HepG2 (cell line): Measurements from ENCODE around the gene CSMD2.

Experiments
- ARID2 ChIP-seq: sonication (generic); formaldehyde crosslinking; IDR thresholded peaks from 2 replicates; pipeline ENCODE4 v1.8.1; 2022; ENCODE audit warnings: mild to moderate bottlenecking, missing genetic modification reagents, borderline replicate concordance
- HMGXB3 ChIP-seq: sonication (generic); formaldehyde crosslinking; IDR thresholded peaks from 2 replicates; pipeline ENCODE4 v1.4.0; 2020; ENCODE audit warnings: missing genetic modification reagents, borderline replicate concordance
- THYN1 ChIP-seq: sonication (generic); formaldehyde crosslinking; IDR thresholded peaks from 2 replicates; pipeline ENCODE4 v1.8.1; 2023; ENCODE audit warnings: low read depth, mild to moderate bottlenecking, moderate library complexity, missing genetic modification reagents, borderline replicate concordance
- ZNF674 ChIP-seq: sonication (generic); formaldehyde crosslinking; IDR thresholded peaks from 2 replicates; pipeline ENCODE4 v1.5.0; 2020; ENCODE audit warnings: low read depth, mild to moderate bottlenecking, missing genetic modification reagents
- ZNF713 ChIP-seq: sonication (generic); formaldehyde crosslinking; IDR thresholded peaks from 2 replicates; pipeline ENCODE4 v1.4.0; 2020; ENCODE audit warnings: mild to moderate bottlenecking, missing genetic modification reagents

- no peak for TF ChIP-seq ZNF674 (CRISPR knock-in tag)
- no peak for TF ChIP-seq ARID2
- TF ChIP-seq HMGXB3, result no peak
- no peak for TF ChIP-seq THYN1 (CRISPR knock-in tag)
- no peak for TF ChIP-seq ZNF713
These were observed 267.8 kb downstream of the CSMD2 start for GRCh38 chr1:33897092-33897725.
